ENCODE data around the gene DENND1C.

Gene DENND1C

DNA sequence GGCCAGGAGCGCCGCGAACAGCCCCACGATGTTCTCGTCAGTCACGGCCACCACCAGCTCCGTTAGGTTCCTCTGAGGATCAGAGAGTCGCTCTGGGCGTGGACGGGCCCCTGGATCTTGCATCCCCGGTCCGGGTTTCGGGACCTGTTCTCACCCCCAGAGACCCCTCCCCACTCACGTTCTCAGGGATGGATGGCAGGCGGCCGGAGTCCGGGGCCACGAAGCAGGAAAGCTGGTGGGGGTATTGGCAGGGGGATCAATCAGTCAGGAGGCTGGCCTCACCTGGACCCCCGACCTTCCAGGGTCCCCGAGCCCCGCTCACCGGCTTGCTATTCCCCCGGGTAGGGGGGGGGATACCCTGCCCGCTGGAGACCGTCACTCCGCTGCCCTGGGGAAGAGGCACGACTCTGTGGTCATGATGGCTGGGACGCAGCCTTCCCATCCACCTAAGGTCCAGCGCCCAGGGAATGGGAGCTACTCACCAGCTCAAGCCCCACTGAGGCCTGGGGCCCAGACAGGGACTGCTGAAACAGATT is 4.6 kb downstream of the DENND1C start:
- Histone ChIP-seq H3K79me2 (ENCODE audit: control insufficient read depth, low read length) (peaks cover 9% of the 10 kb centered on the region), H3K4me1 (ENCODE audit: control insufficient read depth, low read length) (peaks cover 18% of the 10 kb centered on the region), H3K4me3 (ENCODE audit: low read length) (no peak overlapping the region), H4K20me1 (ENCODE audit: control insufficient read depth, insufficient read depth, low read depth, low read length) (no peaks in the 10 kb centered on the region), H3K27me3 (ENCODE audit: control insufficient read depth, low read length) (no peaks in the 10 kb centered on the region), H3F3A (ENCODE audit: control insufficient read depth, insufficient read depth) (no peaks in the 10 kb centered on the region), H3K27ac (ENCODE audit: low read depth, low read length) (no peak overlapping the region), H3K9me3 (ENCODE audit: control insufficient read depth, insufficient read depth, low read length) (peaks cover 3% of the 10 kb centered on the region; the same call in 1 of the 2 replicates), H3K9me2 (replicated peaks; ENCODE audit: control insufficient read depth, low read length) (no peaks in the 10 kb centered on the region), H3K4me2 (ENCODE audit: low read length) (no peak overlapping the region), H3K36me3 (ENCODE audit: control insufficient read depth, low read length) (peaks cover 25% of the 10 kb centered on the region)
- TF ChIP-seq EZH2phosphoT487 (IDR thresholded peaks at IDR 0.05; ENCODE audit: borderline replicate concordance, low read length) = no peak
- TF ChIP-seq, protein P1, sequence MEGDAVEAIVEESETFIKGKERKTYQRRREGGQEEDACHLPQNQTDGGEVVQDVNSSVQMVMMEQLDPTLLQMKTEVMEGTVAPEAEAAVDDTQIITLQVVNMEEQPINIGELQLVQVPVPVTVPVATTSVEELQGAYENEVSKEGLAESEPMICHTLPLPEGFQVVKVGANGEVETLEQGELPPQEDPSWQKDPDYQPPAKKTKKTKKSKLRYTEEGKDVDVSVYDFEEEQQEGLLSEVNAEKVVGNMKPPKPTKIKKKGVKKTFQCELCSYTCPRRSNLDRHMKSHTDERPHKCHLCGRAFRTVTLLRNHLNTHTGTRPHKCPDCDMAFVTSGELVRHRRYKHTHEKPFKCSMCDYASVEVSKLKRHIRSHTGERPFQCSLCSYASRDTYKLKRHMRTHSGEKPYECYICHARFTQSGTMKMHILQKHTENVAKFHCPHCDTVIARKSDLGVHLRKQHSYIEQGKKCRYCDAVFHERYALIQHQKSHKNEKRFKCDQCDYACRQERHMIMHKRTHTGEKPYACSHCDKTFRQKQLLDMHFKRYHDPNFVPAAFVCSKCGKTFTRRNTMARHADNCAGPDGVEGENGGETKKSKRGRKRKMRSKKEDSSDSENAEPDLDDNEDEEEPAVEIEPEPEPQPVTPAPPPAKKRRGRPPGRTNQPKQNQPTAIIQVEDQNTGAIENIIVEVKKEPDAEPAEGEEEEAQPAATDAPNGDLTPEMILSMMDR (IDR thresholded peaks at IDR 0.05; ENCODE audit: low read depth, low read length, poor library complexity, severe bottlenecking) = no peak

DNA sequence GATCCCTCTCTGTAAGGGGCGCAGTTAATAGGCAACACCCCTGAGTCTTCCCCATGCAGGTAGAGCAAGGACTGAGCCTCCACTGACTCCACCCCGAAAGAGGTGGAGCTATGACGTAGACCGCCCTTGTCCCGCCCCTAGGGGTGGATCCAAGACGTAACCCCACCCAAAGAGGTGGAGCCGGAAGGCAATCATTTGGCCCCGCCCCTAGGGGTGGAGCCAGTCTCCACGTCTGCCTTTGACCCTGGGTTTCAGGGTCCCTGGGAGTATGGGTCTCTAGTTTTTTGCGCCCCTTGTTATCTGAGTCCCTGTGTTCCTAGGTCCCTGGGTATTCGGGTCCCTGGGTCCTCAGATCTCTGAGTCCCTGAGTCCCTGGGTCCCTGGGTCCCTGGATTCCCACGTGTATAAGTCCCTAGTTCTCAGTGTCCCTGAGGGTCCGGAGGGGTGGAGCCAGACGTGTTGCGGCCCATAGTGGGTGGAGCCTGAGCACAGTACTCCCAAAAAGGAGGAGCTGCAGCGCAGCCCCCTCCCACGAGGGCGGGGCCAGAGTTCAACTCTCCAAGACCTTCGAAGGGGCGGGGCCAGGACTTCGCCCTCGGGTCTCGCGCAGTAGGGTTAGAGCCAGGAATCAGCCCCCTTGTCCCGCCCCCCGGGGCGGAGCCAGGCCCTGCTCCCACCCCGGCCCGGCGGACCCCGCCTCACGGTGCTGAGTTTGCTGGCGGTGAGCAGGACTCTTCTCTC is 5.3 kb downstream of the DENND1C start:
- H3K4me2 ChIP-seq (ENCODE audit: low read length) = no peak overlapping the region

DNA sequence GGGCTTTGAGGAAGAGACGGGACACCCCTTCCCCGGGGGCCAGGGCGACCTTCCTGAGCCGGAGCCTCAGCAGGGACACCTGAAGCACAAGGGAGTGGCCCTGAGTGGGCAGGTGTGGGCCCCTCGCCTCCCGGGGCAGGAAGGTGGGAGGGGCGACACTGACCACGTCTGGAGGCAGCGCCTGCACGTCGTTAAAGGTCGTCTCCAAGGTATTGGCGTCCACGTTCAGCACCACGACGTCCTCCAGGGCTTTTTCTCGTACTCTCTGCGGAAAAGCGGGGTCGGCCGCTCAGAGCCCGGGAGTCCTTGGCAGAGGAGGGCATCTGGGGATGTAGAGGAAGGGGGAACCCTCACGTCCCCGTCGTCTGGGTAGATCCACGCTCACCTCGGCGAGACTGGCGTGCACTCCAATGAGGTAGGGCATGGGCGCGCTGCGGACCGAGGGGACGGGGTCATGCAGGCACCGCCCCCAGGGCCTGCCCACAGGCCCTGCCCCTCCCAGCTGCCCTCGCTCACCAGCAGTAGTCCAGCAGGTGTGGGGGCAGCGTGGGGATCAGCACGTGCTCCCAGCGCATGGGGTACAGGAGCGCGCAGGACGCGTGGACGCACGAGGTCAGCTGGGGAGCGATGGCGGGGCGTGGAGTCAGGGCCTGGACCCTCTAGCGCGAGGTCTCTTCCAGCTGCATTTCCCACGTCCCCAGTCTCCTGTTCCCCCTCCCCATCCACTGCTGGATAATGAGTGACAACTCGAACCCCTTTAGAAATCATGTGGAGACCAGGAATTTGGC is 6.1 kb downstream of the DENND1C start:
- Histone ChIP-seq H3K4me2 (ENCODE audit: low read length) (no peak overlapping the region), H4K20me1 (ENCODE audit: control insufficient read depth, insufficient read depth, low read depth, low read length) (no peaks in the 10 kb centered on the region), H3K27ac (ENCODE audit: low read depth, low read length) (no peak overlapping the region), H3K27me3 (ENCODE audit: control insufficient read depth, low read length) (no peaks in the 10 kb centered on the region), H3K36me3 (ENCODE audit: control insufficient read depth, low read length) (peaks cover 22% of the 10 kb centered on the region), H3K4me1 (ENCODE audit: control insufficient read depth, low read length) (peaks cover 4% of the 10 kb centered on the region), H3K9me2 (replicated peaks; ENCODE audit: control insufficient read depth, low read length) (no peaks in the 10 kb centered on the region), H3K4me3 (ENCODE audit: low read length) (no peak overlapping the region), H3K79me2 (ENCODE audit: control insufficient read depth, low read length) (no peaks in the 10 kb centered on the region), H3F3A (ENCODE audit: control insufficient read depth, insufficient read depth) (no peaks in the 10 kb centered on the region), H3K9me3 (ENCODE audit: control insufficient read depth, insufficient read depth, low read length) (peaks cover 3% of the 10 kb centered on the region; the same call in 1 of the 2 replicates)
- TF ChIP-seq, protein P1 (IDR thresholded peaks at IDR 0.05; ENCODE audit: low read depth, low read length, poor library complexity, severe bottlenecking) = no peak
- TF ChIP-seq EZH2phosphoT487 (IDR thresholded peaks at IDR 0.05; ENCODE audit: borderline replicate concordance, low read length) = no peak

More for the DNA sequence above, 5.3 kb downstream of the DENND1C start:
- H4K20me1 ChIP-seq (ENCODE audit: control insufficient read depth, insufficient read depth, low read depth, low read length) = no peaks in the 10 kb centered on the region
- no peaks in the 10 kb centered on the region for H3K9me2 ChIP-seq (replicated peaks; ENCODE audit: control insufficient read depth, low read length)
- H3F3A ChIP-seq (ENCODE audit: control insufficient read depth, insufficient read depth) = no peaks in the 10 kb centered on the region
- peaks cover 7% of the 10 kb centered on the region for H3K79me2 ChIP-seq (ENCODE audit: control insufficient read depth, low read length)
- H3K9me3 ChIP-seq (ENCODE audit: control insufficient read depth, insufficient read depth, low read length) = peaks cover 3% of the 10 kb centered on the region; the same call in 1 of the 2 replicates
- H3K36me3 ChIP-seq (ENCODE audit: control insufficient read depth, low read length) = peaks cover 24% of the 10 kb centered on the region
- H3K27me3 ChIP-seq (ENCODE audit: control insufficient read depth, low read length) = no peaks in the 10 kb centered on the region
- no peak for TF ChIP-seq EZH2phosphoT487 (IDR thresholded peaks at IDR 0.05; ENCODE audit: borderline replicate concordance, low read length)
- TF ChIP-seq, protein P1 (IDR thresholded peaks at IDR 0.05; ENCODE audit: low read depth, low read length, poor library complexity, severe bottlenecking) = no peak
- H3K4me3 ChIP-seq (ENCODE audit: low read length) = no peak overlapping the region
- H3K27ac ChIP-seq (ENCODE audit: low read depth, low read length) = no peak overlapping the region
- H3K4me1 ChIP-seq (ENCODE audit: control insufficient read depth, low read length) = peaks cover 12% of the 10 kb centered on the region

Data from DOHH2 (cell line).